ENCODE results near the gene NDOR1.

The NDOR1 gene

GRCh38 chr9:137183980-137184595 lies 21.4 kb upstream of the NDOR1 start:
- DNase-seq = no peak

GRCh38 chr9:137184881-137185660 lies 20.4 kb upstream of the NDOR1 start:
- DNase-seq = no peak

- DNase-seq = no peak
Observed at GRCh38 chr9:137185921-137186320, 19.6 kb upstream of the NDOR1 start.

GRCh38 chr9:137186385-137186784 lies 19.1 kb upstream of the NDOR1 start:
- no peak for DNase-seq

GRCh38 chr9:137187386-137187785 lies 18.1 kb upstream of the NDOR1 start:
- DNase-seq = no peak

- no peak for DNase-seq
Observed at GRCh38 chr9:137188086-137188489, 17.4 kb upstream of the NDOR1 start.

GRCh38 chr9:137188490-137189296 lies 16.8 kb upstream of the NDOR1 start, which contains the start of the genes ANAPC2 and SSNA1:
Gene ANAPC2 (minus strand): TSS chr9:137188560. CDS start chr9:137188532, 28 bp downstream.
Gene SSNA1 (plus strand): TSS chr9:137188676. CDS start chr9:137188727, 51 bp downstream.
- peak; percentile 84 to 94 (median 87) for DNase-seq

- no peak for DNase-seq
Observed at GRCh38 chr9:137189297-137190295, 15.9 kb upstream of the NDOR1 start.

GRCh38 chr9:137190315-137190856 lies 15.1 kb upstream of the NDOR1 start:
- DNase-seq = no peak

GRCh38 chr9:137191245-137191644 lies 14.3 kb upstream of the NDOR1 start:
- DNase-seq = no peak

GRCh38 chr9:137191691-137192447 lies 13.6 kb upstream of the NDOR1 start:
- DNase-seq = no peak

GRCh38 chr9:137192448-137192780 lies 13.1 kb upstream of the NDOR1 start:
- no peak for DNase-seq

GRCh38 chr9:137192859-137193258 lies 12.6 kb upstream of the NDOR1 start:
- no peak for DNase-seq

GRCh38 chr9:137193771-137194170 lies 11.7 kb upstream of the NDOR1 start:
- no peak for DNase-seq

GRCh38 chr9:137194388-137194787 lies 11.1 kb upstream of the NDOR1 start:
- no peak for DNase-seq

- DNase-seq = no peak
Observed at GRCh38 chr9:137194909-137195308, 10.6 kb upstream of the NDOR1 start.

GRCh38 chr9:137195525-137196220 lies 9.8 kb upstream of the NDOR1 start:
- DNase-seq = no peak

GRCh38 chr9:137198051-137198901 lies 7.2 kb upstream of the NDOR1 start:
- DNase-seq = no peak

GRCh38 chr9:137198902-137199283 lies 6.6 kb upstream of the NDOR1 start:
- no peak for DNase-seq

All from T-helper 2 cell (primary cell).